H1 (cell line): ENCODE data around the gene MMP27. TPM values are rescaled to one million over a fixed set of nuclear protein-coding genes. Genes with fewer than 3 reads are reported as not detected.

Experiments
- TCF12 ChIP-seq: IDR thresholded peaks from 2 replicates; pipeline ENCODE4 v1.6.1; 2011; ENCODE audit warnings: low read depth, mild to moderate bottlenecking, low read length
- polyA plus RNA-seq, 7 experiments: library from polyadenylated mRNA; depleted of rRNA in 3 of 7; stranded (reverse) in 5 of 7; unstranded in 2 of 7; fragments of >200 nt in 5 of 7; fragments of 200-250 nt in 2 of 7; gene quantifications; 1 replicate in 5 of 7; 2 replicates in 1 of 7; 4 replicates in 1 of 7; pipeline versions ENCODE4 v1.2.1 to v1.2.3, GENCODE V29; 2011 to 2013; ENCODE audit warnings: missing spikeins in 2 of 7, mixed read lengths in 2 of 7
- total RNA-seq: library from RNA; stranded (reverse); fragmentation: NEBNext Ultra II Directional; extraction: Animal tissue kit (Norgen Biotek cat#: 25700); gene quantifications from 2 replicates; pipeline ENCODE4 v1.2.1, GENCODE V29; 2021

Gene MMP27
- total and polyA plus RNA-seq, 2 of the 8 experiments (the other 6 are each of a cell fraction or from before 2014, with no cell fraction given) = not detected

DNA sequence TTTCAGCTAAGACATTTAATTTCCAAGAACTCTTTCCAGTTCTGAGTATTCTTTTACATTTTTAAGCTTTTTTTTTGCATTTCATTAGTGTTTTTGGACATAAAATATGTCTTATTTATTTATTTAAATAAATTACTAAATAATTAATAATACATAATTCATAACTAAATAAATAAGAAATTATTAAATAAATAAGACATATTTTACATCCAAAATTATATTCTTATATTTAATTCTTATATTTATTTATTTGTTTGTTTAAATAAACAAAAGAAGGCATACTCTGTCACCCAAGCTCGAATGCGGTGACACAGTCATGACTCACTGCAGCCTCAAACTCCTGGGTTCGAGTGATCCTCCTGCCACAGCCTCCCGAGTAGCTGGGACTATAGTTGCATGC is 3.1 kb upstream of the MMP27 start (continued):
- no peak for TF ChIP-seq TCF12
